ENCODE measurements around the gene SERPINB11.
"Not testable (repeated sequence)": the region's sequence is repeated elsewhere in the genome, so short reads cannot be mapped to it uniquely, and the experiment has no call there.

The SERPINB11 gene

GRCh38 chr18:63702660-63703059, at the start of gene SERPINB11:
Gene SERPINB11, plus strand, starts transcription at chr18:63702960. Its CDS starts 7,234 bp downstream, at chr18:63710194.
- DNase-seq: no peak

- DNase-seq: not testable (repeated sequence)
Measured at GRCh38 chr18:63658920-63659319, 43.8 kb upstream of the SERPINB11 start.

DNA sequence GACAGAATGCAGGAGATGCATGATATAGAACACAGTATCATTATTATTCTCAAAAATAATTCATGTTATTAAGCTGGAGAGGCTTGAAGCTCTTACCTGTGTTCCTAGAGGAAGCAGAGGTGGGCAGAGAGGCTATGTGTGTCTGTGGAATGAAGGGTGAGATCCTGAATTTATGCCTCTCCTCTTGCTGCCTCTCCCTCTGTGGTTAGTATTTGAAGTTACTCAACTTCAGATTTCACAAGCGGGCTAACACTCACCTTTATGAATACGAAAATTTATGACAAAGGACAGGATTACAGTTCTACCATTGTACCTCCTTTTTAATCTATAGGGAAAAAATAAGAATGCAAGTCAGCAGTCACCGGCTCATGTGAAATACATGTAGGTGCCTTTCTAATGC, 41.0 kb upstream of the SERPINB11 start, which contains the start of gene SERPINB3:
TSS of gene SERPINB3 (minus strand) at position 144 of the 400 bp plus-strand sequence. CDS start 677 bp downstream, outside the sequence.
- not testable (repeated sequence) for DNase-seq

GRCh38 chr18:63664571-63664970, 38.2 kb upstream of the SERPINB11 start:
- DNase-seq: no peak

GRCh38 chr18:63676526-63677323, 26.0 kb upstream of the SERPINB11 start:
- DNase-seq: no peak

DNA sequence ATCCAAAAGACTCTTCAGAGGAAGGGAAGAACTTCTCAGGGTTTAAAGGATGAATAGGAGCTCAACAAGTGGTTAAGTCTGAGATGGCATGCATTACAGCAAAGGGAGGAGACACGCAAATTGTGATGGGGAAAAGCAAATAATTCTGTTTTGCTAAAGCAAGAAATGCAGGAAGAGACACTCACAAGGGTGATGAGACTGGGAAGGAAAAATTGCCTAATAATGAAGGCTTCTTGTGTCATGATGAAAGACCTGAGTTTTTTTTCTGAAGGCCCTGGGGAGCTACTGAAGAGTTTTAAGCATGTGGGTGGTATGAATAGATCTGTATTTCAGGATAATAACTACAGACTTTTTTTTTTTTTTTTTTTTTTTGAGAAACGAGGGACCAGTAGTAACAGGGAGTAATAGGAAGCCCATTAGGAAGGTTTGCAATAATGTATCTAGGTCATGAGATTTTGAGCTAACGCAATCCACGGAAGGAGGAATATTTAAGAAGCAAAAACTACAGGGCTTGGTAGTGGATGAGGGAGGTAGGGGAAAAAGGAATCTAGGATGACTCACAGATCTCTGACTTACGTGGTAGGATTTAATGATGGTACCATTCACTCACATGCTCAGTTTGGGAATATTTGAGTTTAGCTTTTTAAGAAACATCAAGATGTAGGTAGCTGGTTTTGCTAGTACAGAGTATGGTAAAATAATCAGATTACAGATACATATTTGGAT, 25.1 kb upstream of the SERPINB11 start:
- no peak for DNase-seq

DNA sequence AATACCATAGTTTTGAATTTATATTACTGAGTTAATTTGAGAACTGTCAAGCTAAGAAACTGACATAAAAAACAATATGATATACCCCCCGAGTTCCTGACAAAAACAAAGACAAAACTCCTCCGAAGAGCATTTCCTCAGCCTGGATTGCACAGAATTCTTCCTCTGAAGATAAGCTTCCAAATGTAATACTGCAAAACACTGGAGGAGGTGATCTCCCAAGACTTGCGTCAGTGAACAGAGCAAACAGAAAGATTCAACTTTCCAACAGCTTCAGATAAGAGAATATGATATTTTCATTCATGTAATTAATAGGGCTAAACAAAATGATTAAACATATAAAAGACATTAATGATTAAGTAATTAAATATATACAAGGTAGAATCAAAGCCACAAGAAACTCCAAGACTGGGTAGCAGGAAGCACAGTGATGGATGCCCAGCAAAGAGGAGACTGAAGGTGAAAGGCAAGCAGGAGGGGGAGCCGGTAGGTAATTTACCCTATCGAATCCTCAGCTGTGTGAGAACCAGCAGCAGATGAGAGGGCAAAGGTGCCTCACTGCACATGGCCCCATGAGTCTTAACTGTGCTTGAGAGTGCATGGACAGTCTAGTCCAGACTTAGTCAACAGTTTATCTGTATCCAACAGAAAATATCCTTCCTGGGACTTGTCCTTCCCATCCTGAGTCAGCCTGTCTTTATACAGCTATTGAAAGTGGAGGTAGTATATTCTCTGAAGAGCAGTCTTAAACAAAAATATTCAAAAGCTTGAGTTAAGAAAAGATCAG, 22.7 kb upstream of the SERPINB11 start:
- DNase-seq: no peak

DNA sequence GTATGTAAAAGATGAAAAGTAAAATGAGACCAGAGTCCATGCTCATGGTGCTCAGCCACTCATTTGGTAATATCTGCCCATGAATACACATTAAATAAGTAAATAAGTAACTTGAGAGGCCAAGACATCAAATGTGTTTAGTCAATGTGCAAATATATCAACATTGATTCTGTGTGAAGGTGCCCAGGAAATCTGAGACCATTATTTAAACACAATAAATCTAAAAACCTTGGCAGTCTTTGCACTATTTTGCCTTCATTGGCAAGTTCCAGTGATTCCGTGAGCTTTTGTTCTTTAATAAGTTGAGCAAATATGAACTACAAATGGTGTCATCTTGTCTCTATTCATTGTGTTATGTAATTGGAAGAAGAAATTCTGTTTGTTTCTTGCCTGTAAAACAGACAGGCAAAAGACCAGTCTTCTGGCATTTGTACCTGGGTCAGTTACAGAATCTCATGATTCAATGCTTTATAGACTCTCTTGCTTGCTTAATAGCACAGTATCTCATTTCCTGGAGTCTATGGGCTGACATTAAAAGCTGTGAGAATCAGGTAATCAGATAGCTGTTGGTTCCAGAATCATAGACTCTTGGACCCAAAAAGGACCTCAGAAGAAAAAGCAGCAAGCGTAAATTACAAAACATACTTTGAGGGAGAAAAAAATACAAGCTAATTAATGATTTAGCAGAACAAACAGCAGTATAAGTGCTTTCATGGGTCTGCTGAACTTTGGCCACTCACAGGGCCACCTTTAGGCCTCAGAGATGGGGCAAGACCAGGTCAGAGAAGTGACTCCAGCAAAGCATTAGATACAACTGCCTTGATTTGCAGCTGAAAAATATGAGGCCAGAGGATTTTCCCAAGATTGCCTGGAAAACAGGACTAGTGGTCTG, 21.1 kb upstream of the SERPINB11 start:
- no peak for DNase-seq

DNA sequence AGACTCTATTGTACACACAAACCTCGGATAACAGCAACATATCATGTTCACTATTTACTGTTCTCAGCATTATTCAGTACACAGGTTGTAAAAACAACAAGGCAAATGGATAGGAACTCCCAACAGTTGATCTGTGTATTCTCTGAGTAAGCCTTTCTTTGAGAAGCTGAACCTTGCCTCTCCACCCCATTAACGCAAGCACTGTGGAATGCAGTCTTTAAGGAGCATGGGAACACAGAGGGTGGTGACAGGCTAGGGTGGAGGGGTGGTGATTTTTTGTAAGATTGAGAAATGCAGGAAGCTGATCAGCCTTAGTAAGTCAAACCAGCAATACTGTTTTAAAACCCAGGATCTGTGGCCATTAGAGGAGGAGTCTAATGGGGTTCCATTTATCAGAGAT, 19.6 kb upstream of the SERPINB11 start:
- no peak for DNase-seq

GRCh38 chr18:63683890-63684289, 18.9 kb upstream of the SERPINB11 start:
- DNase-seq: no peak

DNA sequence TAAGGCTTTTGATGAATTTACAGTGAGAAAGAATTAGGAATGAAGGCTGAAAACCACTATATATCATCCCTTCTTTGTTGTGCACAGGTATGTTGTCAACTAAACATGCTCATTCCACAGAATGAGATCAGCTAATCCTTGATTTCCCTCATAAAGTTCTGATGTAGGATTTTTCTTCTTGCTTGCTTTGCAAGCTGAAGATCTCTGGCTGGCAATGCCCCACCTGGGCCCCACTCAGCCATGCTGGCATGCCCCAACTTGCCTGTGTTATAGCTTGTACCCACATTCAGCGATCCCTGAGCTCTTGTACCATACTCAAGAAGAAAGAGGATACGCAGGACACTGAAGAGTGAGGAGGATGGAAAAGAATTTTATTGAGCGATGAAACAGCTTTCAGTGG, 18.0 kb upstream of the SERPINB11 start:
- no peak for DNase-seq

DNA sequence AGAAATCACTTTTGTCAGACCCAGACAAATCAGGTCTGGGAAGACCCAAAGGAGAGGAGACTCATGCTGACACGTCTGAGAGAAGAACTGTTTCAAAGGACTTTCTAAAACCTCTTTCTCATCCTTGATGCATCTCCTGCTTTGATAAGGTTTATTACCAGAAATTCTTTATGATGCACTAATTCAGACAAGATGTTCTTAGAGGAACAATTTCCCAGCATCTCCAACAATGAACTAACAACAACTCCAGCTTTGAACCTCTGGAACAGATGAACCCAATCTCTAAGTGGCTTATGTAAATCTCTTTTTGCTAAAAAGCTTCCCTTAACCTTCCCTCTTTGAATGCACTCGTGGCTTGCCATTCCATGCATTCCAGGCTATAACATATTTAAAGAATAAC, 15.9 kb upstream of the SERPINB11 start:
- no peak for DNase-seq

DNA sequence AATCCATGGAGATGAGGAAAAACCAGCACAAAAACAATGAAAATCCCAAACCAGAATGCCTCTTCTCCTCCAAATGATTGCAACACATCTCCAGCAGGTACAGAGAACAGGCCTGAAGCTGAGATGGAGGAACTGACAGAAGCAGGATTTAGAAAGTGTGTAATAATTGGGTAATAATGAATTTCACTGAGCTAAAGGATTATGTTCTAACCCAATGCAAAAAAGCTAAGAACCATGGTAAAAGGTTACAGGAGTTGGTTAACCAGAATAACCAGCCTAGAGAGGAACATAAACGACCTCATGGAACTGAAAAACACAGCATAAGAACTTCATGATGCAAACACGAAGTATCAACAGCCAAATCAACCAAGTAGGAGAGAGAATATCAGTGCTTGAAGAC, 13.7 kb upstream of the SERPINB11 start:
- DNase-seq: no peak

GRCh38 chr18:63697097-63697660, 5.6 kb upstream of the SERPINB11 start:
- no peak for DNase-seq

GRCh38 chr18:63700501-63700900, 2.3 kb upstream of the SERPINB11 start:
- DNase-seq: no peak

GRCh38 chr18:63701952-63702351, 808 bp upstream of the SERPINB11 start:
- DNase-seq: no peak

GRCh38 chr18:63705401-63705800, 2.6 kb downstream of the SERPINB11 start:
- no peak for DNase-seq

GRCh38 chr18:63707816-63708215, 5.1 kb downstream of the SERPINB11 start:
- DNase-seq: no peak

- no peak for DNase-seq
Measured at GRCh38 chr18:63708650-63709049, 5.9 kb downstream of the SERPINB11 start.

DNA sequence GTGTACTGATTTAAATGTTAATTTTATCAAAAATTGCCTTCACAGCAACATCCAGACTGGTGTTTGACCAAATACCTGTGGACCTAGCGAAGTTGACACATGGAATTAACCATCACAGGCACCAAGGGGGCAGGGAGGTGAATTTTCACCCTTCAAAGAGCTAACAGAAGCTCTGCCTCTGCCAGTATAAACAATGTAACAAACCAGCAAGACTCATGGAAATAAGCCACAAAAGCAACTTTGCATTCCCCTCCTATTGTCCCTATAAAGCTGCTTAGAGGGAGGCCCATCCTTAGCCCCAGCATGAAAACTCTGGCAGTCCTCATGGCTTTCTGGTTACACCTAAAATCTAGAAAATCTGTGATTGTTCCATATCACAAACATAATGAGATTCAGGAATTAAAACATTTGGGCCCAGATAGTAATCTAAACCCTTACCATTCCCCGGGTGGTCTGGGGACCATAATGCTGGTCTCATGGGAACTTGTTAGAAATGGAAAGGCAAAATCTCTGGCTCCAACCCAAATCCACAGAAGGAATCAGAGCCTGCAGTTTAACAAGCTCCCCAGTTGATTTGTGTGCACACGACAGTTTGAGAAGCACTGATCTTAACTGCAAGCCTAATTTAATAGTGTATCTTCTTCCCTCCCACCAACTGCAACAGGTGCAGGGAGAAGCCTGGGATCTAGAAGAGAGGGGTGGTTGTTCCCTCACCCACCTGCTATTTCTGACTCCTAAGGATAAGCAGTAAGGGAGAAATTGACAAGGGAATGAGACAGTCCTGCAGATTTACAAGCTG, 23.1 kb downstream of the SERPINB11 start:
- no peak for DNase-seq

DNA sequence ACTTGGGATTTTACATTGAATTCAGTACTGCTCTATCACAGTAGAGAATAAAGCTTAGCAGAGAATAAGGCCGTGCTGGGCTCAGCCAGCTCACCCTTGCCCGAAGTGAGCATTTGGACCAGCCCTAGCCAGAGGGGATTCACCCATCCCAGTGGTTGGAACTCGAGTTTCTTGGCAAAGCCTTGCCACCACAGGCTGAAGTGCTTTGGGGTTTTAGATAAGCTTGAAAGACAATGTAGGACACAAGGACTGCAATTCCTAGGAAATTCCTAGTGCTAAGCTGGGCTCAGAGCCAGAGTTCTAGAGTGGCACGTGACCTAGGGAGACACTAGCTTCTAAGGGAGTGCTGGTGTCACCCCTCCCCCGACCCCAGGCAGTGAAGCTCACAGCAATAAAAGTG, 28.0 kb downstream of the SERPINB11 start:
- no peak for DNase-seq
